K562 (cell line): ENCODE results near the gene ADAMTS6. TPM values are rescaled to one million over a fixed set of nuclear protein-coding genes. Genes with fewer than 3 reads are reported as not detected.

ENCODE experiments used
- ATAC-seq: fragments of 200-7000 bp; cut with Tn5 transposase; 3 replicates; pipeline ENCODE4 v1.9.1; 2020; ENCODE audit warnings: moderate library complexity
- BruUV-seq: library from RNA; stranded (reverse); fragments of 400-500 nt; replicated peaks from 2 replicates; lab custom pipeline; 2021; lab: Mats Ljungman, UMichigan
- CTCF ChIA-PET: fragments of 300-600 bp; formaldehyde crosslinking; extraction: SDS; loops from one replicate; lab custom pipeline; 2021; ENCODE audit warnings: low intra/inter-chr PET ratio; lab: Yijun Ruan, JAX
- POLR2A ChIA-PET: fragments of 300-600, 350-650 bp; sonication (Branson Sonifier 250); formaldehyde crosslinking; extraction: SDS; loops from one replicate; lab custom pipeline; 2021; ENCODE audit warnings: antibody characterized with exemption, inconsistent platforms; lab: Yijun Ruan, JAX
- DNase-seq, 4 experiments: peaks; one replicate each; pipeline versions ENCODE4 v3.0.0 to v3.0.0-alpha.2; 2011 to 2018; ENCODE audit warnings: low spot score in 3 of 4, mixed read lengths in 3 of 4; ENCODE audit errors: extremely low read depth in 1 of 4
- FAIRE-seq: peaks from 2 replicates; lab custom pipeline; 2011; peaks lifted over from hg19 to GRCh38; lab: Jason Lieb, UNC
- H2AFZ ChIP-seq: 2 replicates; pipeline ENCODE4 v1.6.0; 2011; ENCODE audit warnings: low read depth, low read length, control low read depth, inconsistent platforms
- H3K27ac ChIP-seq: fragments of 200-600 bp; 3 replicates; pipeline ENCODE4 v1.8.0; 2011; ENCODE audit warnings: low read depth, mild to moderate bottlenecking, control low read depth, inconsistent platforms, low read length, moderate library complexity, mixed read lengths; ENCODE audit errors: extremely low read depth
- H3K27me3 ChIP-seq, 2 experiments: fragments of 300-600 bp in 1 of 2; 2 replicates in 1 of 2; 3 replicates in 1 of 2; pipeline versions ENCODE4 v1.6.0 to v1.8.0; 2011; ENCODE audit warnings: inconsistent platforms in 2 of 2, low read length in 2 of 2, mild to moderate bottlenecking in 1 of 2, mixed read lengths in 1 of 2, moderate library complexity in 1 of 2; ENCODE audit not compliant: control insufficient read depth in 2 of 2, insufficient read depth in 2 of 2
- H3K36me3 ChIP-seq: fragments of 300-600 bp; 3 replicates; pipeline ENCODE4 v1.8.0; 2011; ENCODE audit warnings: mild to moderate bottlenecking, low read length, inconsistent platforms; ENCODE audit not compliant: control insufficient read depth, insufficient read depth
- H3K4me1 ChIP-seq, 2 experiments: fragments of 200-600 bp in 1 of 2; replicated peaks in 1 of 2; 2 replicates in 1 of 2; 3 replicates in 1 of 2; pipeline versions ENCODE4 v1.5.1 to v1.8.0; 2011; ENCODE audit warnings: inconsistent platforms in 2 of 2, low read length in 2 of 2, mild to moderate bottlenecking in 1 of 2, mixed read lengths in 1 of 2, moderate library complexity in 1 of 2; ENCODE audit not compliant: control insufficient read depth in 2 of 2, insufficient read depth in 2 of 2
- H3K4me2 ChIP-seq: 2 replicates; pipeline ENCODE4 v1.6.1; 2011; ENCODE audit warnings: low read length, control low read depth, inconsistent platforms, mixed read lengths; ENCODE audit not compliant: insufficient read depth
- H3K4me3 ChIP-seq: fragments of 200-600 bp; sonication (generic), shearing (Covaris generic); 2 replicates; pipeline ENCODE4 v1.5.1; 2016; ENCODE audit warnings: control low read depth, inconsistent platforms
- H3K79me2 ChIP-seq: fragments of 200-600 bp; 3 replicates; pipeline ENCODE4 v1.8.0; 2011; ENCODE audit warnings: low read length, inconsistent platforms; ENCODE audit not compliant: control insufficient read depth, insufficient read depth
- H3K9ac ChIP-seq, 2 experiments: 2 replicates each; pipeline versions ENCODE4 v1.6.0 to v1.6.1; 2011; ENCODE audit warnings: low read depth in 2 of 2, low read length in 2 of 2, control low read depth in 1 of 2, inconsistent platforms in 1 of 2, mild to moderate bottlenecking in 1 of 2, mixed read lengths in 1 of 2; ENCODE audit not compliant: insufficient read depth in 1 of 2
- H3K9me1 ChIP-seq: one replicate; pipeline ENCODE4 v1.6.0; 2011; ENCODE audit warnings: inconsistent platforms, mild to moderate bottlenecking, low read length, moderate library complexity; ENCODE audit not compliant: control insufficient read depth, insufficient read depth
- H3K9me3 ChIP-seq: replicated peaks from 2 replicates; pipeline ENCODE4 v1.5.1; 2011; ENCODE audit warnings: low read depth, low read length, inconsistent platforms; ENCODE audit not compliant: control insufficient read depth, insufficient read depth
- H4K20me1 ChIP-seq: replicated peaks from 2 replicates; pipeline ENCODE4 v1.6.1; 2011; ENCODE audit warnings: low read length, inconsistent platforms, mixed read lengths; ENCODE audit not compliant: control insufficient read depth, insufficient read depth
- EGR1 ChIP-seq: fragments of 450-650 bp; conservative IDR thresholded peaks from 2 replicates; pipeline ENCODE4 v1.6.1; 2017; ENCODE audit warnings: mild to moderate bottlenecking
- FOXA3 ChIP-seq, 2 experiments: fragments of 450-650 bp in 1 of 2; sonication (generic) in 1 of 2; formaldehyde crosslinking; IDR thresholded peaks in 1 of 2; conservative IDR thresholded peaks in 1 of 2; 2 replicates each; pipeline versions ENCODE4 v1.4.0 to v1.8.0; 2020 to 2022; ENCODE audit warnings: mild to moderate bottlenecking in 2 of 2, missing genetic modification reagents in 1 of 2
- OTX1 ChIP-seq: fragments of 450-650 bp; formaldehyde crosslinking; IDR thresholded peaks from 2 replicates; pipeline ENCODE4 v1.4.0; 2022; ENCODE audit warnings: mild to moderate bottlenecking
- PRMT5 ChIP-seq: sonication (generic); formaldehyde crosslinking; IDR thresholded peaks from 2 replicates; pipeline ENCODE4 v1.5.0; 2020; ENCODE audit warnings: missing genetic modification reagents
- RBFOX2 ChIP-seq: fragments of 200-400 bp; formaldehyde crosslinking; IDR thresholded peaks from 2 replicates; pipeline ENCODE4 v1.6.1; 2017; ENCODE audit warnings: low read depth, mild to moderate bottlenecking, low read length, moderate library complexity
- SREBF2 ChIP-seq: sonication (generic); formaldehyde crosslinking; IDR thresholded peaks from 2 replicates; pipeline ENCODE4 v1.4.0; 2020; ENCODE audit warnings: mild to moderate bottlenecking, missing genetic modification reagents
- WGBS: fragments of 100-300 bp; shearing (Covaris generic); methylation state at CpG from one replicate; pipeline ENCODE4 v1.1.6; 2016; ENCODE audit warnings: low coverage, mixed read lengths; ENCODE audit not compliant: insufficient coverage; ENCODE audit errors: missing lambda C conversion rate; 5-methylcytosine and 5-hydroxymethylcytosine counted together
- in situ Hi-C: fragments of 300-500 bp; cut with MboI; formaldehyde crosslinking; loops from 4 replicates; pipeline ENCODE4 v1.15.0; 2018; ENCODE audit warnings: inconsistent platforms, mixed read lengths
- intact Hi-C: fragments of 100-400 bp; cut with micrococcal nuclease; formaldehyde crosslinking; loops from 2 replicates; pipeline ENCODE4 v1.14.2; 2022
- polyA plus RNA-seq, 8 experiments: library from polyadenylated mRNA; depleted of rRNA in 4 of 8; stranded (reverse) in 5 of 8; unstranded in 3 of 8; fragments of >200 nt; fragmentation: Nextera tagmentation in 2 of 8; fragmentation: Illumina TruSeq in 1 of 8; extraction: Ambion mirVana in 2 of 8; extraction: Trizol in 1 of 8; gene quantifications; 2 replicates each; pipeline versions ENCODE4 v1.2.1 to v1.2.3, GENCODE V29; 2011 to 2014; ENCODE audit warnings: inconsistent platforms in 1 of 8, missing spikeins in 1 of 8
- total RNA-seq, 7 experiments: library from RNA; depleted of rRNA in 6 of 7; stranded (reverse); fragments of >200 nt in 6 of 7; fragmentation: Illumina TruSeq in 2 of 7; extraction: Trizol in 2 of 7; gene quantifications; 2 replicates each; pipeline versions ENCODE4 v1.2.1 to v1.2.3, GENCODE V29; 2011 to 2021; ENCODE audit warnings: low replicate concordance in 1 of 7
- TF ChIP-seq, protein P1 (sequence below): sonication (generic); formaldehyde crosslinking; IDR thresholded peaks from 2 replicates; pipeline ENCODE4 v1.8.0; 2022; ENCODE audit warnings: missing genetic modification reagents, mild to moderate bottlenecking, borderline replicate concordance

The ADAMTS6 gene
- total and polyA plus RNA-seq, 9 of the 15 experiments (the other 6 are each of a cell fraction or from before 2014, with no cell fraction given), result 0.57 to 5.3 (median 1.5) TPM

DNA sequence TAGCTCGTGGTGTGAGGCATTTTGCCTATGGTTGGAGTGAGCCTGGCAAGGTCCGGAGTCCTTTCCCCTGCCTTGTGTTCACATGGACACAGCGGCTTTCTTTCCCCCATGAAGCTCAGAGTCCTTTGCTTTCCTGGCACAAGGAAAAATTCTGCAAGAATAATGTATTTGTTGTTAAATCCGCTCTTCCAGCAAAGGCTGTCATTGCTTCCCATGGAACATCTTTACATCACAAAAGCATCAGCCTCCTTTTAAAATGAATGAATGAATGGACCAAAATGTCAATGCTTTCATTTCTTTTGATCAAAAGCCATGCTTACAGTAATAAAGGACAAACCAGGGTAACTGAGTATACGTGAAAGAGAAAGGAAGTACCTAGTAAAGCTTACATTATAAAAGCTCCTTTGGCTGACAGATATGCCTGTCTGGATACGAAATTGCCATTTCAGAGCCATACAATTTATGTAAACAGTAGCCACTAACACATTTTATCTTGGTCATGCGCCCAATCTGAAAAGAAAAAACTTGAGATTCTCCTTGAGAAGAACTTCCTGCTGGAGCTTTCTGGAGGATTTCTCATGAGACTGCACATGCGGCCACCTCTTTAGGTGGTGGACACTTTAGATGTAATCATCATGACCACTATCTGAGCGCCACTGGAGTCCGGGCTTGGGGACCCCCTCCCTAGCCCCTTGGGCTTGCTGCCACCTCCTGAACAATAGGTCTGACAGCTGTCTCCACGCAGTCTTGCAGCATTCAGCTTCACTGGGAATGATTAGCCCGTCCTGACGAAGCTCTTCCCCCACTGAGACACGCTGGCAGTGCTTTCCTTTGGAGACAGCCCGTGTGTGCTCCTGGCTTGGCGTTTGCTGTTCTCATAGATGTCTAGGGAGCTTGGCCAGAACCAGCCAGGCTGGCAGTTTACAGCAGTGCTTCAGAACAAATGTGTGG lies 355.9 kb downstream of the ADAMTS6 start:
- no TSS peak for BruUV-seq

More for the DNA sequence above, 355.9 kb downstream of the ADAMTS6 start:
- intact Hi-C loops, result no loop called here
- POLR2A ChIA-PET, result interaction anchor here (0.8 kb wide), 4 partner anchors 11 to 91 kb away, joined by 3 to 4 read pairs (median 4); no protein-coding TSS in a partner anchor
- Histone ChIP-seq H3K9me1 (no peaks in the 10 kb centered on the region), H4K20me1 (no peaks in the 10 kb centered on the region), H2AFZ (peak overlapping the region; percentile 69), H3K9me3 (no peaks in the 10 kb centered on the region)
- 11% methylated on average over 16 of the region's 16 CpGs for WGBS
- TF ChIP-seq RBFOX2 (no peak), PRMT5 (CRISPR knock-in tag) (no peak), OTX1 (CRISPR knock-in tag) (no peak), EGR1 (no peak), SREBF2 (no peak), FOXA3 (CRISPR knock-in tag; conservative IDR thresholded peaks at IDR 0.05 in 1 of 2, IDR thresholded peaks at IDR 0.05 in 1 of 2) (no peak)
- TF ChIP-seq, protein P1, sequence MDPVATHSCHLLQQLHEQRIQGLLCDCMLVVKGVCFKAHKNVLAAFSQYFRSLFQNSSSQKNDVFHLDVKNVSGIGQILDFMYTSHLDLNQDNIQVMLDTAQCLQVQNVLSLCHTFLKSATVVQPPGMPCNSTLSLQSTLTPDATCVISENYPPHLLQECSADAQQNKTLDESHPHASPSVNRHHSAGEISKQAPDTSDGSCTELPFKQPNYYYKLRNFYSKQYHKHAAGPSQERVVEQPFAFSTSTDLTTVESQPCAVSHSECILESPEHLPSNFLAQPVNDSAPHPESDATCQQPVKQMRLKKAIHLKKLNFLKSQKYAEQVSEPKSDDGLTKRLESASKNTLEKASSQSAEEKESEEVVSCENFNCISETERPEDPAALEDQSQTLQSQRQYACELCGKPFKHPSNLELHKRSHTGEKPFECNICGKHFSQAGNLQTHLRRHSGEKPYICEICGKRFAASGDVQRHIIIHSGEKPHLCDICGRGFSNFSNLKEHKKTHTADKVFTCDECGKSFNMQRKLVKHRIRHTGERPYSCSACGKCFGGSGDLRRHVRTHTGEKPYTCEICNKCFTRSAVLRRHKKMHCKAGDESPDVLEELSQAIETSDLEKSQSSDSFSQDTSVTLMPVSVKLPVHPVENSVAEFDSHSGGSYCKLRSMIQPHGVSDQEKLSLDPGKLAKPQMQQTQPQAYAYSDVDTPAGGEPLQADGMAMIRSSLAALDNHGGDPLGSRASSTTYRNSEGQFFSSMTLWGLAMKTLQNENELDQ, result no peak
- TF ChIP-seq, all 486 proteins: peak for 0
- DNase-seq, result no peak
- Histone ChIP-seq H3K27ac (no peak overlapping the region), H3K4me3 (no peak overlapping the region), H3K27me3 (no peaks in the 10 kb centered on the region), H3K79me2 (no peaks in the 10 kb centered on the region), H3K9ac (peak overlapping the region in 1 of 2 experiments; percentile 53; a peak in 3 of 4 replicates), H3K36me3 (no peaks in the 10 kb centered on the region), H3K4me2 (peak overlapping the region; percentile 57; the same call in 1 of the 2 replicates), H3K4me1 (peaks cover 0 to 24% of the 10 kb centered on the region in 2 experiments; a peak in 3 of 5 replicates)
- no peak for FAIRE-seq
- in situ Hi-C loops, result no loop called here
- CTCF ChIA-PET, result no interaction called here
- peak; percentile 29 for ATAC-seq
